ENCODE measurements around the gene RPS4Y1.

RPS4Y1 gene

GRCh38 chrY:2854145-2854774, 12.9 kb downstream of the RPS4Y1 start:
- Histone ChIP-seq H3K27me3 (ENCODE audit: insufficient read depth, low read length, poor library complexity, severe bottlenecking) (no peaks in the 10 kb centered on the region), H3K79me2 (ENCODE audit: insufficient read depth, low read length) (no peaks in the 10 kb centered on the region), H3K36me3 (ENCODE audit: insufficient read depth, low read length) (no peaks in the 10 kb centered on the region), H3K4me1 (ENCODE audit: insufficient read depth, low read length, poor library complexity, severe bottlenecking) (no peaks in the 10 kb centered on the region), H3K9ac (ENCODE audit: low read depth, low read length, poor library complexity, severe bottlenecking) (no peak overlapping the region), H3F3A (ENCODE audit: low read depth) (no peaks in the 10 kb centered on the region), H2AFZ (ENCODE audit: low read length) (no peak overlapping the region), H4K20me1 (ENCODE audit: insufficient read depth, low read length, poor library complexity, severe bottlenecking) (no peaks in the 10 kb centered on the region), H3K4me2 (ENCODE audit: low read depth, low read length, poor library complexity, severe bottlenecking) (no peak overlapping the region), H3K9me2 (replicated peaks; ENCODE audit: low read depth, low read length) (no peaks in the 10 kb centered on the region), H3K4me3 (ENCODE audit: low read length, poor library complexity, severe bottlenecking) (no peak overlapping the region), H3K9me3 (ENCODE audit: insufficient read depth, low read depth, low read length) (no peaks in the 10 kb centered on the region)
- TF ChIP-seq EZH2phosphoT487 (IDR thresholded peaks at IDR 0.05; ENCODE audit: borderline replicate concordance): no peak
- no peak for TF ChIP-seq CTCF (conservative IDR thresholded peaks at IDR 0.05; ENCODE audit: low read length)

DNA sequence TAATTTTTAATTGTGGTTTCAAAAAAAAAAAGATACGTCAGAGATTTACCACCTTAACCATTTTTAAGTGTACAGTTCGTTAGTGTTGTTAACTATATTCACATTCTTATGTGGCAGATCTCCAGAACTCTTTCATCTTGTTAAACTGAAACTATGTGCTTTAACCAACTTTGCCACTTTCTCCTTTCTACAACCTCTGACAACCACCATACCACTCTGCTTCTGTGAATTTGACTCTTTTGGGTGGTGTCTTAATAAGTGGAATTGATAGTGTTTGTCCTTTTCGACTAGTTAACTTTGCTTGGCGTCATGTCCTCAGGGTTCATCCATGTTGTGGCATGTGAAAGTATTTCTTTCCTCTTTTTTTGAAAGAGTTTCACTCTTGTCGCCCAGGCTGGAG, 15.7 kb downstream of the RPS4Y1 start:
- TF ChIP-seq CTCF (conservative IDR thresholded peaks at IDR 0.05; ENCODE audit: low read length) (no peak), EZH2phosphoT487 (IDR thresholded peaks at IDR 0.05; ENCODE audit: borderline replicate concordance) (no peak)
- Histone ChIP-seq H2AFZ (ENCODE audit: low read length) (no peak overlapping the region), H3F3A (ENCODE audit: low read depth) (no peaks in the 10 kb centered on the region), H3K79me2 (ENCODE audit: insufficient read depth, low read length) (no peaks in the 10 kb centered on the region), H4K20me1 (ENCODE audit: insufficient read depth, low read length, poor library complexity, severe bottlenecking) (no peaks in the 10 kb centered on the region), H3K27me3 (ENCODE audit: insufficient read depth, low read length, poor library complexity, severe bottlenecking) (no peaks in the 10 kb centered on the region), H3K4me2 (ENCODE audit: low read depth, low read length, poor library complexity, severe bottlenecking) (no peak overlapping the region), H3K4me3 (ENCODE audit: low read length, poor library complexity, severe bottlenecking) (no peak overlapping the region), H3K36me3 (ENCODE audit: insufficient read depth, low read length) (no peaks in the 10 kb centered on the region), H3K9me2 (replicated peaks; ENCODE audit: low read depth, low read length) (no peaks in the 10 kb centered on the region), H3K9ac (ENCODE audit: low read depth, low read length, poor library complexity, severe bottlenecking) (no peak overlapping the region), H3K4me1 (ENCODE audit: insufficient read depth, low read length, poor library complexity, severe bottlenecking) (no peaks in the 10 kb centered on the region), H3K9me3 (ENCODE audit: insufficient read depth, low read depth, low read length) (no peaks in the 10 kb centered on the region)

DNA sequence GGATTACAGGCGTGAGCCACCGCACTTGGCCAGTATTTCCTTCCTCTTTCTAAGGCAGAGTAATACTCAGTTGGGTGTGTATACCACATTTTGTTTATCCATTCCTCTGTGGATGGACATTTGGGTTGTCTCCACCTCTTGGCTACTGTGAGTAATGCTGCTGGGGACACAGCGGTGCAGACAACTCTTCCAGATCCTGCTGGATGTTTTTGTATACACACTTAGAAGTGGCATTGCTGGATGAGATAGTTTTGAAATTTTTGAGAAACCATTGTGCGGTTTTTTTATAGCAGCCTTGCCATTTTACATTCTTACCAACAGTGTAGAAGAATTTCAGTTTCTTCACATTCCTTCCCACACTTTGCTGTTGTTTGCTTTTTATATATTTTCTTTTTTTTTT, 16.3 kb downstream of the RPS4Y1 start:
- no peaks in the 10 kb centered on the region for H3K79me2 ChIP-seq (ENCODE audit: insufficient read depth, low read length)

More for the DNA sequence above, 16.3 kb downstream of the RPS4Y1 start:
- H3K27me3 ChIP-seq (ENCODE audit: insufficient read depth, low read length, poor library complexity, severe bottlenecking): no peaks in the 10 kb centered on the region
- H3K9me3 ChIP-seq (ENCODE audit: insufficient read depth, low read depth, low read length): no peaks in the 10 kb centered on the region
- H3K36me3 ChIP-seq (ENCODE audit: insufficient read depth, low read length): no peaks in the 10 kb centered on the region
- H2AFZ ChIP-seq (ENCODE audit: low read length): no peak overlapping the region
- H3K4me1 ChIP-seq (ENCODE audit: insufficient read depth, low read length, poor library complexity, severe bottlenecking): no peaks in the 10 kb centered on the region
- no peak for TF ChIP-seq EZH2phosphoT487 (IDR thresholded peaks at IDR 0.05; ENCODE audit: borderline replicate concordance)
- TF ChIP-seq CTCF (conservative IDR thresholded peaks at IDR 0.05; ENCODE audit: low read length): no peak
- H3K4me2 ChIP-seq (ENCODE audit: low read depth, low read length, poor library complexity, severe bottlenecking): no peak overlapping the region
- no peaks in the 10 kb centered on the region for H4K20me1 ChIP-seq (ENCODE audit: insufficient read depth, low read length, poor library complexity, severe bottlenecking)
- H3K4me3 ChIP-seq (ENCODE audit: low read length, poor library complexity, severe bottlenecking): no peak overlapping the region
- no peaks in the 10 kb centered on the region for H3K9me2 ChIP-seq (replicated peaks; ENCODE audit: low read depth, low read length)
- H3K9ac ChIP-seq (ENCODE audit: low read depth, low read length, poor library complexity, severe bottlenecking): no peak overlapping the region
- no peaks in the 10 kb centered on the region for H3F3A ChIP-seq (ENCODE audit: low read depth)

Measured in Loucy (cell line).